Measurements from ENCODE around the gene CPAMD8. TPM values are rescaled to one million over a fixed set of nuclear protein-coding genes. Genes with fewer than 3 reads are reported as not detected.
A peak's percentile ranks its signal among the peaks of the same experiment; 100 is the strongest.

Gene CPAMD8
- total RNA-seq, 4 donors from 2014 or later, result 2.8 to 18.3 (median 15.7) TPM

- no peak for TF ChIP-seq POLR2A (IDR thresholded peaks at IDR 0.05)
- TF ChIP-seq CTCF (IDR thresholded peaks at IDR 0.05), result no peak
- H3K27ac ChIP-seq, result no peak overlapping the region
- no peaks in the 10 kb centered on the region for H3K27me3 ChIP-seq
- H3K9me3 ChIP-seq, result no peaks in the 10 kb centered on the region
- DNase-seq, result no peak
- intact Hi-C loops (cut with DNase I; ENCODE audit: low total_unique reads), result loop anchor here (10.0 kb wide), 2 partner anchors 61 to 201 kb away; no protein-coding TSS in a partner anchor
- H3K4me3 ChIP-seq, result peak overlapping the region in 1 of 2 donors; percentile 60
- no peaks in the 10 kb centered on the region for H3K36me3 ChIP-seq
- peaks cover 5 to 22% of the 10 kb centered on the region in 2 donors for H3K4me1 ChIP-seq
These were observed 47.4 kb upstream of the CPAMD8 start for GRCh38 chr19:17073869-17074633.

- H3K36me3 ChIP-seq, result no peaks in the 10 kb centered on the region
- no peak overlapping the region for H3K27ac ChIP-seq
- TF ChIP-seq POLR2A (IDR thresholded peaks at IDR 0.05), result no peak
- TF ChIP-seq CTCF (IDR thresholded peaks at IDR 0.05), result no peak
- intact Hi-C loops (cut with DNase I; ENCODE audit: low total_unique reads), result loop anchor here (10.0 kb wide), 2 partner anchors 64 to 204 kb away; no protein-coding TSS in a partner anchor
- H3K4me3 ChIP-seq, result no peak overlapping the region
- H3K27me3 ChIP-seq, result no peaks in the 10 kb centered on the region
- peaks cover 5 to 8% of the 10 kb centered on the region in 2 donors for H3K4me1 ChIP-seq
- H3K9me3 ChIP-seq, result no peaks in the 10 kb centered on the region
- no peak for DNase-seq
These were observed 44.3 kb upstream of the CPAMD8 start for GRCh38 chr19:17070912-17071311.

- no peak for DNase-seq
- intact Hi-C loops (cut with DNase I; ENCODE audit: low total_unique reads), result loop anchor here (10.0 kb wide), 2 partner anchors 64 to 204 kb away; no protein-coding TSS in a partner anchor
These were observed 43.8 kb upstream of the CPAMD8 start for GRCh38 chr19:17070421-17070820.

GRCh38 chr19:17069193-17069592 is 42.6 kb upstream of the CPAMD8 start:
- DNase-seq, result no peak
- H3K27ac ChIP-seq, result no peak overlapping the region
- no peak overlapping the region for H3K4me3 ChIP-seq
- no peaks in the 10 kb centered on the region for H3K9me3 ChIP-seq
- H3K36me3 ChIP-seq, result no peaks in the 10 kb centered on the region
- no peaks in the 10 kb centered on the region for H3K27me3 ChIP-seq
- H3K4me1 ChIP-seq, result peaks cover 3 to 5% of the 10 kb centered on the region in 2 donors
- TF ChIP-seq POLR2A (IDR thresholded peaks at IDR 0.05) (no peak), CTCF (IDR thresholded peaks at IDR 0.05) (no peak)
- intact Hi-C loops (cut with DNase I; ENCODE audit: low total_unique reads), result loop anchor here (10.0 kb wide), 1 partner anchor 96 kb away; no protein-coding TSS in a partner anchor

More at GRCh38 chr19:17070421-17070820, 43.8 kb upstream of the CPAMD8 start:
- H3K4me3 ChIP-seq, result no peak overlapping the region
- H3K4me1 ChIP-seq, result peaks cover 5 to 8% of the 10 kb centered on the region in 2 donors
- no peaks in the 10 kb centered on the region for H3K9me3 ChIP-seq
- no peaks in the 10 kb centered on the region for H3K27me3 ChIP-seq
- H3K36me3 ChIP-seq, result no peaks in the 10 kb centered on the region
- TF ChIP-seq POLR2A (IDR thresholded peaks at IDR 0.05) (no peak), CTCF (IDR thresholded peaks at IDR 0.05) (no peak)
- no peak overlapping the region for H3K27ac ChIP-seq

- Histone ChIP-seq H3K9me3 (peaks cover 0 to 9% of the 10 kb centered on the region in 2 donors), H3K27me3 (no peaks in the 10 kb centered on the region), H3K4me3 (no peak overlapping the region), H3K4me1 (no peaks in the 10 kb centered on the region), H3K27ac (no peak overlapping the region), H3K36me3 (no peaks in the 10 kb centered on the region)
- TF ChIP-seq CTCF (IDR thresholded peaks at IDR 0.05) (no peak), POLR2A (IDR thresholded peaks at IDR 0.05) (no peak)
- intact Hi-C loops (cut with DNase I; ENCODE audit: low total_unique reads), result loop anchor here (10.0 kb wide), 1 partner anchor 101 kb away; no protein-coding TSS in a partner anchor
- no peak for DNase-seq
These were observed 36.8 kb upstream of the CPAMD8 start for GRCh38 chr19:17063428-17063827.
